CD14-positive monocyte (primary cell): ENCODE data around the gene GRID1. TPM values are rescaled to one million over a fixed set of nuclear protein-coding genes. Genes with fewer than 3 reads are reported as not detected.

Experiments
- DNase-seq, 3 donors: peaks; one replicate each; pipeline ENCODE4 v3.0.0-alpha.2; 2011 to 2022
- H2AFZ ChIP-seq: 2 replicates; pipeline ENCODE4 v1.6.0; 2012; ENCODE audit warnings: mild to moderate bottlenecking, low read depth, low read length, inconsistent platforms; ENCODE audit not compliant: insufficient read depth, poor library complexity, severe bottlenecking
- H3K27ac ChIP-seq, 2 donors: 1 replicate in 1 of 2; 2 replicates in 1 of 2; pipeline ENCODE4 v1.5.1; 2012 to 2013; ENCODE audit warnings: low read length in 2 of 2, control low read depth in 1 of 2, inconsistent platforms in 1 of 2, low read depth in 1 of 2, mild to moderate bottlenecking in 1 of 2
- H3K27me3 ChIP-seq, 2 donors: one replicate each; pipeline versions ENCODE4 v1.6.0 to v1.6.1; 2011 to 2013; ENCODE audit warnings: low read length in 2 of 2; ENCODE audit not compliant: control insufficient read depth in 2 of 2, insufficient read depth in 2 of 2
- H3K36me3 ChIP-seq, 2 donors: replicated peaks in 1 of 2; 1 replicate in 1 of 2; 2 replicates in 1 of 2; pipeline versions ENCODE4 v1.5.1 to v1.6.1; 2012 to 2013; ENCODE audit warnings: low read length in 2 of 2, control low read depth in 1 of 2, inconsistent platforms in 1 of 2, mild to moderate bottlenecking in 1 of 2; ENCODE audit not compliant: insufficient read depth in 2 of 2, control insufficient read depth in 1 of 2
- H3K4me1 ChIP-seq, 2 donors: 1 replicate in 1 of 2; 2 replicates in 1 of 2; pipeline versions ENCODE4 v1.5.1 to v1.6.1; 2012 to 2013; ENCODE audit warnings: low read length in 2 of 2, control low read depth in 1 of 2, inconsistent platforms in 1 of 2, mild to moderate bottlenecking in 1 of 2, moderate library complexity in 1 of 2; ENCODE audit not compliant: insufficient read depth in 2 of 2, control insufficient read depth in 1 of 2
- H3K4me2 ChIP-seq: replicated peaks from 2 replicates; pipeline ENCODE3; 2012; ENCODE audit warnings: low read length, moderate library complexity, mild to moderate bottlenecking; ENCODE audit not compliant: poor library complexity, severe bottlenecking; ENCODE audit errors: extremely low read depth
- H3K4me3 ChIP-seq, 3 experiments: fragments of 200-600 bp in 1 of 3; sonication (generic) in 1 of 3; replicated peaks in 1 of 3; 1 replicate in 2 of 3; 2 replicates in 1 of 3; pipeline ENCODE4 v1.5.1; 2011 to 2013; ENCODE audit warnings: low read length in 3 of 3, mild to moderate bottlenecking in 3 of 3, control low read depth in 2 of 3, low read depth in 2 of 3, inconsistent platforms in 1 of 3, moderate library complexity in 1 of 3
- H3K79me2 ChIP-seq: 2 replicates; pipeline ENCODE4 v1.6.0; 2012; ENCODE audit warnings: mild to moderate bottlenecking, control low read depth, inconsistent platforms, low read length, moderate library complexity; ENCODE audit not compliant: insufficient read depth
- H3K9ac ChIP-seq: 2 replicates; pipeline ENCODE4 v1.6.0; 2017; ENCODE audit warnings: low read length, mild to moderate bottlenecking; ENCODE audit not compliant: insufficient read depth, poor library complexity, severe bottlenecking
- H3K9me3 ChIP-seq, 2 donors: replicated peaks in 1 of 2; 1 replicate in 1 of 2; 2 replicates in 1 of 2; pipeline versions ENCODE4 v1.5.1 to v1.6.1; 2012 to 2013; ENCODE audit warnings: low read length in 2 of 2, control low read depth in 1 of 2; ENCODE audit not compliant: control insufficient read depth in 1 of 2, insufficient read depth in 1 of 2
- H4K20me1 ChIP-seq: 2 replicates; pipeline ENCODE4 v1.6.0; 2012; ENCODE audit warnings: mild to moderate bottlenecking, low read length, control low read depth, moderate library complexity; ENCODE audit not compliant: insufficient read depth
- H3K27ac Mint-ChIP-seq, 7 donors: one replicate each; pipeline ENCODE4 v1.8.0; 2020; ENCODE audit warnings: mild to moderate bottlenecking in 7 of 7, mixed read lengths in 7 of 7, moderate library complexity in 6 of 7, inconsistent platforms in 2 of 7
- H3K27me3 Mint-ChIP-seq, 3 donors: one replicate each; pipeline ENCODE4 v1.8.0; 2021 to 2022; ENCODE audit warnings: low read depth in 3 of 3, mild to moderate bottlenecking in 3 of 3, mixed read lengths in 3 of 3, moderate library complexity in 3 of 3, inconsistent platforms in 1 of 3
- H3K36me3 Mint-ChIP-seq, 2 donors: one replicate each; pipeline ENCODE4 v1.8.0; 2020; ENCODE audit warnings: mixed read lengths in 2 of 2, inconsistent platforms in 1 of 2, mild to moderate bottlenecking in 1 of 2
- H3K4me1 Mint-ChIP-seq: one replicate; pipeline ENCODE4 v1.8.0; 2020; ENCODE audit warnings: mild to moderate bottlenecking, mixed read lengths
- H3K4me3 Mint-ChIP-seq, 2 donors: one replicate each; pipeline ENCODE4 v1.8.0; 2020; ENCODE audit warnings: mild to moderate bottlenecking in 2 of 2, mixed read lengths in 2 of 2, moderate library complexity in 1 of 2
- H3K9me3 Mint-ChIP-seq, 7 donors: one replicate each; pipeline ENCODE4 v1.8.0; 2020 to 2022; ENCODE audit warnings: mixed read lengths in 7 of 7, mild to moderate bottlenecking in 6 of 7, moderate library complexity in 6 of 7, inconsistent platforms in 2 of 7
- WGBS: methylation state at CpG from one replicate; pipeline ENCODE4 v1.1.5; 2013; ENCODE audit warnings: missing lambda C conversion rate; ENCODE audit not compliant: insufficient coverage; 5-methylcytosine and 5-hydroxymethylcytosine counted together
- intact Hi-C, 2 donors: fragments of 100-400 bp; cut with micrococcal nuclease; formaldehyde crosslinking; loops; one replicate each; pipeline versions ENCODE4 v1.15.0 to v1.15.1; 2023
- polyA plus RNA-seq, 3 donors: library from polyadenylated mRNA; depleted of rRNA in 1 of 3; unstranded in 2 of 3; stranded (reverse) in 1 of 3; fragments of 300-500 nt in 2 of 3; fragments of >200 nt in 1 of 3; fragmentation: Illumina TruSeq in 2 of 3; gene quantifications; 1 replicate in 2 of 3; 2 replicates in 1 of 3; pipeline ENCODE4 v1.2.3, GENCODE V29; 2012 to 2021
- TF ChIP-seq, protein P1 (sequence below): fragments of 200-600 bp; IDR thresholded peaks from one replicate; pipeline ENCODE4 v1.8.0; 2022; ENCODE audit warnings: antibody characterized with exemption, mild to moderate bottlenecking

GRID1 gene
- polyA plus RNA-seq, 3 donors, result not detected

DNA sequence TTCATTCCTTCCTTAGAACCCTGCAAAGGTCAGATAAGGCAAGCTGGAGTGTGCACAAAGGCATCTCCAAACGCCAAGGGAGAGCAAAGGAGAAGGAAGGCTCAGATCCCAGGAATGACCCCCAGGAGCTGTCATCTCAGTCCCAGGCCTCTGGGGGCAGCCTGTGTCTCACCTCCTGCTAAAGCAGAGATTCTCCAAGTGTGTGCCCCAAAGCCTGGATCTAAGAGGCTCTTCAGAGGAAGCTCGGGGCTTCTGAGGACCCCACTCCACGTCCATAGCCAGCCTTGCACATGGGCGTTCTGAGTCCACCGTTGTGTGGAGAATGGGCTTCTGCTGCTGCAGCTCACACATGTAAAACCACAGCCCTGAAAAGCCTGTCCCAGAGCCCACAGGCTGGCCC, 5.1 kb upstream of the GRID1 start:
- Histone ChIP-seq H3K36me3 (no peaks in the 10 kb centered on the region), H3K79me2 (no peaks in the 10 kb centered on the region), H3K27me3 (peaks cover 25 to 56% of the 10 kb centered on the region in 2 donors), H3K9me3 (peaks cover 0 to 7% of the 10 kb centered on the region in 2 donors), H4K20me1 (no peaks in the 10 kb centered on the region), H3K4me2 (no peak overlapping the region), H2AFZ (no peak overlapping the region), H3K27ac (no peak overlapping the region), H3K9ac (no peak overlapping the region), H3K4me3 (no peak overlapping the region), H3K4me1 (peaks cover 7 to 8% of the 10 kb centered on the region in 2 donors)
- Mint-ChIP-seq H3K27me3 (peaks cover 51 to 78% (median 60%) of the 10 kb centered on the region in 3 donors), H3K4me3 (no peak overlapping the region), H3K4me1 (no peaks in the 10 kb centered on the region), H3K27ac (no peak overlapping the region), H3K36me3 (peaks cover 0 to 4% of the 10 kb centered on the region in 2 donors), H3K9me3 (peaks cover 0 to 8% (median 0%) of the 10 kb centered on the region in 7 donors)
- intact Hi-C loops, result no loop called here
- WGBS, result 83% methylated on average over 5 of the region's 5 CpGs
- no peak for DNase-seq
- TF ChIP-seq, protein P1, sequence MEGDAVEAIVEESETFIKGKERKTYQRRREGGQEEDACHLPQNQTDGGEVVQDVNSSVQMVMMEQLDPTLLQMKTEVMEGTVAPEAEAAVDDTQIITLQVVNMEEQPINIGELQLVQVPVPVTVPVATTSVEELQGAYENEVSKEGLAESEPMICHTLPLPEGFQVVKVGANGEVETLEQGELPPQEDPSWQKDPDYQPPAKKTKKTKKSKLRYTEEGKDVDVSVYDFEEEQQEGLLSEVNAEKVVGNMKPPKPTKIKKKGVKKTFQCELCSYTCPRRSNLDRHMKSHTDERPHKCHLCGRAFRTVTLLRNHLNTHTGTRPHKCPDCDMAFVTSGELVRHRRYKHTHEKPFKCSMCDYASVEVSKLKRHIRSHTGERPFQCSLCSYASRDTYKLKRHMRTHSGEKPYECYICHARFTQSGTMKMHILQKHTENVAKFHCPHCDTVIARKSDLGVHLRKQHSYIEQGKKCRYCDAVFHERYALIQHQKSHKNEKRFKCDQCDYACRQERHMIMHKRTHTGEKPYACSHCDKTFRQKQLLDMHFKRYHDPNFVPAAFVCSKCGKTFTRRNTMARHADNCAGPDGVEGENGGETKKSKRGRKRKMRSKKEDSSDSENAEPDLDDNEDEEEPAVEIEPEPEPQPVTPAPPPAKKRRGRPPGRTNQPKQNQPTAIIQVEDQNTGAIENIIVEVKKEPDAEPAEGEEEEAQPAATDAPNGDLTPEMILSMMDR, result no peak

- Histone ChIP-seq H3K9me3 (peaks cover 0 to 7% of the 10 kb centered on the region in 2 donors), H3K4me1 (peaks cover 7 to 9% of the 10 kb centered on the region in 2 donors), H3K27ac (no peak overlapping the region), H3K27me3 (peaks cover 25 to 51% of the 10 kb centered on the region in 2 donors), H3K4me2 (no peak overlapping the region), H3K4me3 (no peak overlapping the region), H4K20me1 (no peaks in the 10 kb centered on the region), H3K36me3 (no peaks in the 10 kb centered on the region), H3K9ac (no peak overlapping the region), H2AFZ (no peak overlapping the region), H3K79me2 (no peaks in the 10 kb centered on the region)
- no peak overlapping the region for H3K4me3 Mint-ChIP-seq
- H3K27me3 Mint-ChIP-seq, result peaks cover 48 to 74% (median 55%) of the 10 kb centered on the region in 3 donors
- TF ChIP-seq, protein P1, result no peak
- intact Hi-C loops, result no loop called here
- H3K27ac Mint-ChIP-seq, result no peak overlapping the region
- 83% methylated on average over 2 of the region's 7 CpGs for WGBS
- H3K4me1 Mint-ChIP-seq, result no peaks in the 10 kb centered on the region
- H3K36me3 Mint-ChIP-seq, result peaks cover 0 to 4% of the 10 kb centered on the region in 2 donors
- no peak for DNase-seq
- peaks cover 0 to 8% (median 0%) of the 10 kb centered on the region in 7 donors for H3K9me3 Mint-ChIP-seq
Measured at GRCh38 chr10:86371116-86371515, 4.5 kb upstream of the GRID1 start.
